ENCODE data around the gene INPP5E. TPM values are rescaled to one million over a fixed set of nuclear protein-coding genes. Genes with fewer than 3 reads are reported as not detected.
"Not testable (repeated sequence)": the region's sequence is repeated elsewhere in the genome, so short reads cannot be mapped to it uniquely, and the experiment has no call there.

The INPP5E gene
- total and polyA plus RNA-seq, 5 donors = 7.7 to 12.3 (median 8.9) TPM

DNA sequence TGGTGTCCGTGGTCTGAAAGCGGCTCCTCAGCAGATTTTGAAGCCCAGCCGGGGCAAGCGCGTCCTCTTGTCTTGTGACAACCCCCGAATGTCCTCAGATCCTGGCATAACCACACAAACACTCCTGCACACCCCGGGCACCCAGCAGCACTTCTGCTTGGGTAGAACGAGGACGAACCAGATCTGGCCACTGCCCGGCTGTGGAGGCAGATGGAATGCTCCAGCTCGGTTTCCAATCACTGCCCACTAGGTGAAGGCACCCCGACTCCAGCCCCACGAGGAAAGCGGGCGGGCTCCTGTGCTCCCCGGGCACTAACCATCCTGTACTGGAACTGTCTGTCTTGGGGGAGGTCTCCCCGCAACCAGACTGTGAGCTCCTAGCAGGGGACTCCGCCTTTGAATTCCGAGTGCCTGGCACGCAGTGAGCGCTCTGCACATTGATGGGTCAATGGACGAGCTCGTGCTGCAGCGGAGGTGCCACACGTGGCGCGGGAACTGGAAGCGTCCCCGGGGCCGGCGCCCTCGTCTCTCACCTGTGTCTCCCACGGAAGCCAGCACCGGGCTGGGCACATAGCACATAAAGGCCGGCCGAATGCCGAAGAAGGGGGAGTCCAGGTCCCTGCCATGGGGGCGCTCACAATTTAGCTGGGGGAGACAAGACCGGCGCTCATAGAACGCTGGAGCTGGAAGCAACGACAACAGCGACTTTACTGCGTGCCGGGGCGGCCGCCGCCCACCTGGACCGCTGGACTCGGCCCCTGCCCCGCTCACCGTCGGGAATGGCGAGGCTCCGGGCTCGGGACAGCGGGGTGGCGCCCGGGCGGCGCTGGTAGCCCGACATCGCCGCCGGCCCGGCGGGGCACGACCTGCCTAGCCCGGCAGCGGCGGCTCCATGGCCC lies 29.8 kb downstream of the INPP5E start:
- WGBS = 9% methylated on average over 71 of the region's 71 CpGs
- H3K27me3 ChIP-seq (ENCODE audit: control insufficient read depth, insufficient read depth) = no peaks in the 10 kb centered on the region
- peak overlapping the region; percentile 75 for H3K4me3 ChIP-seq (ENCODE audit: low read length)
- H3K9me3 ChIP-seq (ENCODE audit: control insufficient read depth, low read length) = no peaks in the 10 kb centered on the region
- DNase-seq = peak in 2 of 3 donors; percentile 43 to 72
- ATAC-seq = peak; percentile 8 to 39
- intact Hi-C loops (cut with DNase I) = no loop called here
- H3K4me1 ChIP-seq (ENCODE audit: control insufficient read depth, insufficient read depth, low read length) = no peaks in the 10 kb centered on the region
- H3K27ac ChIP-seq (ENCODE audit: low read length) = no peak overlapping the region

- no peak for ATAC-seq
- H3K9me3 ChIP-seq (ENCODE audit: control insufficient read depth, low read length) = no peaks in the 10 kb centered on the region
- WGBS = 89% methylated on average over 7 of the region's 7 CpGs
- no peaks in the 10 kb centered on the region for H3K4me1 ChIP-seq (ENCODE audit: control insufficient read depth, insufficient read depth, low read length)
- H3K27me3 ChIP-seq (ENCODE audit: control insufficient read depth, insufficient read depth) = no peaks in the 10 kb centered on the region
- no peak overlapping the region for H3K4me3 ChIP-seq (ENCODE audit: low read length)
- intact Hi-C loops (cut with DNase I) = no loop called here
- DNase-seq = peak in 1 of 3 donors; percentile 18
- H3K27ac ChIP-seq (ENCODE audit: low read length) = no peak overlapping the region
Observed at GRCh38 chr9:136407911-136408310, 31.7 kb downstream of the INPP5E start.

DNA sequence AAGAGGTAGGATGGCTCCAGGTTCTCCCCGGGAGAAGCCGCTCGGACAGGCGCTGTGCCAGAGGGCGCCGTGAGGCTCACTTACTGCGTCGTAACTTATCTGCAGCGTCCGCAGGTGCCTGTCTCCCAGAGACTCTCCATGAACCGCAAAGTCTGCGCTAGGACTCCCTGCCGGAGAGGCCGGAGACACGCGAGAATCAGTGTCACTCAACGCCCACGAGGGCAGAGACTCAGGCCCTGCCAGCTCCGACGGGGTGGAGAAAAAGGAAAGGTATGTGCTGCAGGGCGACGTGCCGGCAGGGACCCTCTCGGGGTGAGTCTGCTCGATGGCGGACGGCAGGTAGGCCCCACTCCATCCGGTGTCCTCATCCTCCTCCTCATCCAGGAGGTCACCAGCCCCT lies 32.6 kb downstream of the INPP5E start:
- intact Hi-C loops (cut with DNase I) = not testable (repeated sequence)

GRCh38 chr9:136405904-136406303 lies 33.7 kb downstream of the INPP5E start:
- H3K27me3 ChIP-seq (ENCODE audit: control insufficient read depth, insufficient read depth); intact Hi-C loops (cut with DNase I); H3K4me1 ChIP-seq (ENCODE audit: control insufficient read depth, insufficient read depth, low read length); H3K4me3 ChIP-seq (ENCODE audit: low read length); H3K27ac ChIP-seq (ENCODE audit: low read length); ATAC-seq; H3K9me3 ChIP-seq (ENCODE audit: control insufficient read depth, low read length): not testable (repeated sequence)
- 92% methylated on average over 10 of the region's 10 CpGs for WGBS
- DNase-seq = peak in 1 of 3 donors; percentile 15

More for the DNA sequence above, 32.6 kb downstream of the INPP5E start:
- H3K4me1 ChIP-seq (ENCODE audit: control insufficient read depth, insufficient read depth, low read length); H3K4me3 ChIP-seq (ENCODE audit: low read length); H3K9me3 ChIP-seq (ENCODE audit: control insufficient read depth, low read length); H3K27ac ChIP-seq (ENCODE audit: low read length); ATAC-seq; H3K27me3 ChIP-seq (ENCODE audit: control insufficient read depth, insufficient read depth): not testable (repeated sequence)
- WGBS = 92% methylated on average over 28 of the region's 28 CpGs
- peak in 1 of 3 donors; percentile 33 for DNase-seq

DNA sequence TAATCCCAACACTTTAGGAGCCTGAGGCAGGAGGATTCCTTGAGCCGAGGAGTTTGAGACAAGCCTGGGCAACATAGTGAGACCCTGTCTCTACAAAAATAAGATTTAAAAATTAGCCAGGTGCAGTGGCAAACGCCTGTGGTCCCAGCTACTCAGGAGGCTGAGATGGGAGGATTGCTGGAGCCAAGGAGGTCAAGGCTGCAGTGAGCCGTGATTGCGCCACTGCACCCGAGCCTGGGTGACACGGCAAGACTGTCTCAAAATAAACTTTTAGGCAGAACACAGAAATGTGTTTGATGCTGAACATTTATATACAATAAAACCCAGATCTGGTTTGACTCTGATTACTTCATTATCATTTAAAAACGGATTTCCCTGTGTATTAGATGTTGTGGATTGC lies 34.2 kb downstream of the INPP5E start:
- H3K27ac ChIP-seq (ENCODE audit: low read length) = no peak overlapping the region
- intact Hi-C loops (cut with DNase I) = no loop called here
- no peak overlapping the region for H3K4me3 ChIP-seq (ENCODE audit: low read length)
- no peaks in the 10 kb centered on the region for H3K4me1 ChIP-seq (ENCODE audit: control insufficient read depth, insufficient read depth, low read length)
- ATAC-seq (no peak), DNase-seq (no peak)
- no peaks in the 10 kb centered on the region for H3K27me3 ChIP-seq (ENCODE audit: control insufficient read depth, insufficient read depth)
- H3K9me3 ChIP-seq (ENCODE audit: control insufficient read depth, low read length) = no peaks in the 10 kb centered on the region
- 88% methylated on average over 7 of the region's 7 CpGs for WGBS

DNA sequence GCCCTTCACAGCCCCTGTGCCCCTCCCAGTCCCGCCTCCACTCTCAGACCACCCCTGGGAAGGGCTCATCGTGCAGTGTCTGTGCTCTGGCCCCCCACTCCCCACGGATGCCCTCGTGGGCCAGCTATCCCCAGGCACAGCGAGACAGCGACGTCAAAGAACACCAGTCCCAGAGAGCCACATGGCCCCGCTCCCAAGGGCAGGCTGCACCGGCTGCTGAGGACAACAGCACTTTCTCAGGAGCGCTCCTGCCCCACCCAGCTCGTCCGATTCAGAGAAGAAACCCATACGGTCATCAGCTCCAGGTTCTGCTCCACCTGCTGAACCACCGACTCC lies 34.9 kb downstream of the INPP5E start:
- intact Hi-C loops (cut with DNase I) = loop anchor here in 2 of 4 donors (5.0 kb wide), 1 partner anchor 92 kb away; no protein-coding TSS in a partner anchor
- Histone ChIP-seq H3K27me3 (ENCODE audit: control insufficient read depth, insufficient read depth) (no peaks in the 10 kb centered on the region), H3K4me1 (ENCODE audit: control insufficient read depth, insufficient read depth, low read length) (no peaks in the 10 kb centered on the region), H3K4me3 (ENCODE audit: low read length) (no peak overlapping the region), H3K27ac (ENCODE audit: low read length) (no peak overlapping the region), H3K9me3 (ENCODE audit: control insufficient read depth, low read length) (no peaks in the 10 kb centered on the region)
- no peak for ATAC-seq
- WGBS = 90% methylated on average over 14 of the region's 14 CpGs
- DNase-seq = peak in 1 of 3 donors; percentile 44

- DNase-seq = peak in 1 of 3 donors; percentile 36
- 87% methylated on average over 32 of the region's 32 CpGs for WGBS
- Histone ChIP-seq H3K9me3 (ENCODE audit: control insufficient read depth, low read length) (no peaks in the 10 kb centered on the region), H3K4me1 (ENCODE audit: control insufficient read depth, insufficient read depth, low read length) (no peaks in the 10 kb centered on the region), H3K27me3 (ENCODE audit: control insufficient read depth, insufficient read depth) (no peaks in the 10 kb centered on the region), H3K4me3 (ENCODE audit: low read length) (no peak overlapping the region), H3K27ac (ENCODE audit: low read length) (no peak overlapping the region)
- ATAC-seq = no peak
- intact Hi-C loops (cut with DNase I) = loop anchor here in 2 of 4 donors (5.0 kb wide), 1 partner anchor 92 kb away; no protein-coding TSS in a partner anchor
Observed at GRCh38 chr9:136403915-136404800, 35.5 kb downstream of the INPP5E start.

DNA sequence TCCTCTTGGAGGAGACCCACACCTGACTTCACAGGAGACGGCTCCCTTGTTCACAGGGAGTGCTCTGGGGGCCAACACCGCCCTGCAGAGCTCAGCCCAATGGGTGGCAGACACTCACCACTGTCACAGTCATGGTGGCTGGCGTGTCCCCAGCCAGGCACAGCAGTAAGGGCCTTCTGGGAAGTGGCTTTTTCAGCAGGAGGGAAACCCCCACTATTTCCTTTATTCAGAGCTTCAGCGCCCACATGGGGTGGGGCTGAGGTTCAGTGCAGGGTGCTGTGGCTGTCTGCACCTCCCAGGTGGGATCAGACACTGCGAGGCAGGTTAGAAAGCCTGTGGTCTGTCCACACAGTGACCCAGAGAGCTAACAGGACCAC lies 36.1 kb downstream of the INPP5E start:
- no peak overlapping the region for H3K27ac ChIP-seq (ENCODE audit: low read length)
- no peaks in the 10 kb centered on the region for H3K9me3 ChIP-seq (ENCODE audit: control insufficient read depth, low read length)
- no peaks in the 10 kb centered on the region for H3K27me3 ChIP-seq (ENCODE audit: control insufficient read depth, insufficient read depth)
- no peak overlapping the region for H3K4me3 ChIP-seq (ENCODE audit: low read length)
- 91% methylated on average over 5 of the region's 5 CpGs for WGBS
- ATAC-seq (no peak), DNase-seq (peak in 2 of 3 donors; percentile 18 to 50)
- no peaks in the 10 kb centered on the region for H3K4me1 ChIP-seq (ENCODE audit: control insufficient read depth, insufficient read depth, low read length)
- intact Hi-C loops (cut with DNase I) = loop anchor here in 2 of 4 donors (5.0 kb wide), 1 partner anchor 91 kb away; no protein-coding TSS in a partner anchor

GRCh38 chr9:136402067-136402466 lies 37.6 kb downstream of the INPP5E start:
- 66% methylated on average over 13 of the region's 13 CpGs for WGBS
- ATAC-seq (no peak), DNase-seq (peak in 1 of 3 donors; percentile 29)
- no peaks in the 10 kb centered on the region for H3K27me3 ChIP-seq (ENCODE audit: control insufficient read depth, insufficient read depth)
- H3K27ac ChIP-seq (ENCODE audit: low read length) = no peak overlapping the region
- no peaks in the 10 kb centered on the region for H3K4me1 ChIP-seq (ENCODE audit: control insufficient read depth, insufficient read depth, low read length)
- intact Hi-C loops (cut with DNase I) = loop anchor here in 2 of 4 donors (5.0 kb wide), 1 partner anchor 90 kb away; no protein-coding TSS in a partner anchor
- H3K9me3 ChIP-seq (ENCODE audit: control insufficient read depth, low read length) = no peaks in the 10 kb centered on the region
- H3K4me3 ChIP-seq (ENCODE audit: low read length) = no peak overlapping the region

DNA sequence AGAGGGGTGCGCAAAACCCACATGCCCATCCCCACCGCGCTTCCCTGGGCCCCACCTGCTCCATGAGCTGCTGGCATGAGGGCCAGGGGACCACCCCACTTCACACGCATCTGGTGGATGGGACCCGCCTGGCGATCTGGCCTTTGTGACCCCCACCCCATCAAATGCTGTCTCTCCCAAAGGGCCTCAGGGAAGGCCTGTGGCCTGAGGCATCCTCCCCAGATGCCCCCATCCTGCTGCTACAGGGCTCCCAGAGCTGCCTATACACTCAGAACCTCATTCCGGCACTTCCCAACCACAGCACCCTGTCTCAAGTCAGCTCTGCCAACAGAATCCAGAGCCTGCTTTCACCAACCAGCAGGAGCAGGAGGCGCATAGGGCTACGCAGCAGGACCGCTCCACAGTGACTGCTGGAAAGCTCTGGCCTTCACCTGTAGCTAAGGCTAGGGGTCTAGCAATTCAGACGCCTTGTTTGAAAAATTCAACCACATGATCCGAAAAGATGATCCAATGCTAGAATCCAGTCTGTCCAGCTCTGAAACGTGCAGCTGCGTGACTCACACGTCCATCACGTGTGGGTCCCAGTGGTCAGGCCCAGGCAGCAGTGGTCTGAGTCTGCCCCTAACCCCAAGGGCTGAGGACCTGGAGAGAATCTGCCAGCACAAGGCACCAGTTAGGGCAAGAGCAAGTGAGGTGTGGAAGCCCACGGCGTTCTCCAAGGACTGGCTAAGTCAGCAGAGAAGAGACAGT lies 38.3 kb downstream of the INPP5E start:
- intact Hi-C loops (cut with DNase I) = loop anchor here in 2 of 4 donors (5.0 kb wide), 1 partner anchor 89 kb away; no protein-coding TSS in a partner anchor
- 88% methylated on average over 18 of the region's 18 CpGs for WGBS

More for the DNA sequence above, 38.3 kb downstream of the INPP5E start:
- H3K4me1 ChIP-seq (ENCODE audit: control insufficient read depth, insufficient read depth, low read length) = no peaks in the 10 kb centered on the region
- H3K4me3 ChIP-seq (ENCODE audit: low read length) = no peak overlapping the region
- no peaks in the 10 kb centered on the region for H3K27me3 ChIP-seq (ENCODE audit: control insufficient read depth, insufficient read depth)
- H3K9me3 ChIP-seq (ENCODE audit: control insufficient read depth, low read length) = no peaks in the 10 kb centered on the region
- no peak overlapping the region for H3K27ac ChIP-seq (ENCODE audit: low read length)
- DNase-seq = no peak
- ATAC-seq = no peak

Data from right cardiac atrium (tissue), 5 donors.